ENCODE data around the gene NACA2.

Gene NACA2

GRCh38 chr17:61619493-61619892, 28.5 kb upstream of the NACA2 start:
- no peak for DNase-seq (ENCODE audit: low spot score)
- TF ChIP-seq CTCF (IDR thresholded peaks at IDR 0.05; ENCODE audit: extremely low read depth, missing control alignments): no peak

- no peak for DNase-seq (ENCODE audit: low spot score)
- TF ChIP-seq CTCF (IDR thresholded peaks at IDR 0.05; ENCODE audit: extremely low read depth, missing control alignments): no peak
Observed at GRCh38 chr17:61618950-61619349, 27.9 kb upstream of the NACA2 start.

DNA sequence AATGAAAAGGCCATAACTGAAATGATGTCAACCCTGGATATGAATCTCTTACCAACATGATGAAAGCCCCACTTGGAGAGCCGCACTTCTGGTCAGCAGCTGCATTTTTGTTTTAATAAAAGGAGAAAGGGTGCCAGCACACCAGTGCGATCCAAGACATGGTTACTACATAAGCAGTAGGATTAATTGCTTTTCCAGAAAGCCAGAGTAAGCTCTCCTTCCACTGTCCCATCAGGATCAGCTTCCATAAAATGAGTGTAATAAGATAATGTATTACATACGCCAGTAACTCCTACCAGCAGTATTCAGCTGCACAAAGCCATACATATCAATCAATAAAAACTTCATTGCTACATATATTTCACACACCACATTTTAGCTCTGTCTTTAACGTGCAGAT, 26.3 kb upstream of the NACA2 start:
- DNase-seq (ENCODE audit: low spot score): no peak
- TF ChIP-seq CTCF (IDR thresholded peaks at IDR 0.05; ENCODE audit: extremely low read depth, missing control alignments): no peak

GRCh38 chr17:61616783-61617182, 25.8 kb upstream of the NACA2 start:
- no peak for DNase-seq (ENCODE audit: low spot score)
- no peak for TF ChIP-seq CTCF (IDR thresholded peaks at IDR 0.05; ENCODE audit: extremely low read depth, missing control alignments)

GRCh38 chr17:61614219-61614618, 23.2 kb upstream of the NACA2 start:
- DNase-seq (ENCODE audit: low spot score): no peak
- TF ChIP-seq CTCF (IDR thresholded peaks at IDR 0.05; ENCODE audit: extremely low read depth, missing control alignments): no peak

GRCh38 chr17:61611323-61611722, 20.3 kb upstream of the NACA2 start:
- no peak for DNase-seq (ENCODE audit: low spot score)
- TF ChIP-seq CTCF (IDR thresholded peaks at IDR 0.05; ENCODE audit: extremely low read depth, missing control alignments): no peak

DNA sequence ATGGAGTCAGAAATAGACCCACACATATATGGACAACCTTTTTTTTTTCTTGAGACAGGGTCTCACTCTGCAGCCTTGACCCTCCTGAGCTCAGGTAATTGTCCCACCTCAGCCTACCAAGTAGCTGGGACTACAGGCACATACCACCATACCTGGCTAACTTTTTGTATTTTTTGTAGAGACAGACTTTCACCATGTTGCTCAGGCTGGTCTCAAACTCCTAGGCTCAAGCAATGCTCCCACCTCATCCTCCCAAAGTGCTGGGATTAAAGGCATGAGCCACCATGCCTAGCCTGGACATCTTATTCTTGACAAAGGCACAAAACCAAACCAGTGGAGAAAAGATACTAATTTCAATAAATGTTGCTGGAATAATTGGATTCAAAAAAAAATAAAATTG, 14.7 kb upstream of the NACA2 start:
- DNase-seq (ENCODE audit: low spot score): no peak
- TF ChIP-seq CTCF (IDR thresholded peaks at IDR 0.05; ENCODE audit: extremely low read depth, missing control alignments): no peak

Measured in GM20000 (cell line).